Neural cell (in vitro differentiated cells): ENCODE results near the gene GRHL1. TPM values are rescaled to one million over a fixed set of nuclear protein-coding genes. Genes with fewer than 3 reads are reported as not detected.
A peak's percentile ranks its signal among the peaks of the same experiment; 100 is the strongest.

Experiments used
- H2AFZ ChIP-seq: fragments of 200-600, 300-800 bp; sonication (generic), shearing (Covaris generic); 2 replicates; pipeline ENCODE4 v1.6.0; 2014; ENCODE audit warnings: low read depth, mild to moderate bottlenecking, antibody characterized with exemption, low read length, moderate library complexity
- H3F3A ChIP-seq: fragments of 200-600 bp; shearing (Covaris generic); 2 replicates; pipeline ENCODE4 v1.6.1; 2016; ENCODE audit warnings: mild to moderate bottlenecking, moderate library complexity, mixed read lengths, antibody characterized with exemption, low read length; ENCODE audit not compliant: insufficient read depth, poor library complexity, severe bottlenecking
- H3K27ac ChIP-seq: fragments of 200-600, 300-800 bp; sonication (generic), shearing (Covaris generic); 2 replicates; pipeline ENCODE4 v1.5.1; 2014; ENCODE audit warnings: mild to moderate bottlenecking, low read length, moderate library complexity
- H3K27me3 ChIP-seq: fragments of 300-800, 200-600 bp; sonication (generic), shearing (Covaris generic); 2 replicates; pipeline ENCODE4 v1.6.0; 2014; ENCODE audit warnings: mild to moderate bottlenecking, low read depth, low read length, moderate library complexity; ENCODE audit not compliant: insufficient read depth
- H3K36me3 ChIP-seq: fragments of 300-800, 200-600 bp; sonication (generic), shearing (Covaris generic); 2 replicates; pipeline ENCODE4 v1.5.1; 2014; ENCODE audit warnings: mild to moderate bottlenecking, antibody characterized with exemption, low read length, moderate library complexity; ENCODE audit not compliant: insufficient read depth
- H3K4me2 ChIP-seq: fragments of 300-800, 200-600 bp; sonication (generic), shearing (Covaris generic); 2 replicates; pipeline ENCODE4 v1.6.0; 2014; ENCODE audit warnings: mild to moderate bottlenecking, low read length
- H3K4me3 ChIP-seq: fragments of 300-800, 200-600 bp; sonication (generic), shearing (Covaris generic); 2 replicates; pipeline ENCODE4 v1.5.1; 2014; ENCODE audit warnings: mild to moderate bottlenecking, low read length, moderate library complexity
- H3K79me2 ChIP-seq: fragments of 200-600 bp; shearing (Covaris generic); replicated peaks from 2 replicates; pipeline ENCODE4 v1.6.0; 2014; ENCODE audit warnings: mild to moderate bottlenecking, low read length, moderate library complexity; ENCODE audit not compliant: insufficient read depth
- H3K9ac ChIP-seq: fragments of 300-800, 200-600 bp; sonication (generic), shearing (Covaris generic); 2 replicates; pipeline ENCODE4 v1.6.1; 2016; ENCODE audit warnings: mild to moderate bottlenecking, low read length, mixed read lengths
- H3K9me2 ChIP-seq: fragments of 200-600 bp; shearing (Covaris generic); 2 replicates; pipeline ENCODE4 v1.6.1; 2016; ENCODE audit warnings: mild to moderate bottlenecking, low read length, mixed read lengths; ENCODE audit not compliant: insufficient read depth
- H3K9me3 ChIP-seq: fragments of 200-600, 300-800 bp; sonication (generic), shearing (Covaris generic); 2 replicates; pipeline ENCODE4 v1.6.1; 2016; ENCODE audit warnings: mild to moderate bottlenecking, mixed run types, low read length, moderate library complexity, mixed read lengths
- H4K20me1 ChIP-seq: fragments of 200-600 bp; shearing (Covaris generic); 2 replicates; pipeline ENCODE4 v1.6.1; 2016; ENCODE audit warnings: mild to moderate bottlenecking, mixed run types; ENCODE audit not compliant: insufficient read depth
- EZH2 ChIP-seq: fragments of 200-600, 300-800 bp; shearing (Covaris generic), sonication (generic); IDR thresholded peaks from 2 replicates; pipeline ENCODE4 v1.6.1; 2014; ENCODE audit warnings: antibody characterized with exemption, low read length, borderline replicate concordance, mild to moderate bottlenecking; ENCODE audit not compliant: insufficient read depth, poor library complexity, severe bottlenecking
- MXI1 ChIP-seq: fragments of 450-650 bp; conservative IDR thresholded peaks from 2 replicates; pipeline ENCODE4 v1.6.1; 2014; ENCODE audit warnings: antibody characterized with exemption, mild to moderate bottlenecking; ENCODE audit not compliant: poor library complexity, severe bottlenecking
- polyA plus RNA-seq: library from polyadenylated mRNA; depleted of rRNA; stranded (reverse); fragments of >200 nt; gene quantifications from 2 replicates; pipeline ENCODE4 v1.2.3, GENCODE V29; 2014
- TF ChIP-seq, protein P1 (sequence below): IDR thresholded peaks from 2 replicates; pipeline ENCODE4 v1.6.1; 2012; ENCODE audit warnings: borderline replicate concordance
- TF ChIP-seq, protein P2 (sequence below): fragments of 450-650 bp; IDR thresholded peaks from 2 replicates; pipeline ENCODE4 v1.5.1; 2014; ENCODE audit warnings: antibody characterized with exemption, mild to moderate bottlenecking, moderate library complexity; ENCODE audit not compliant: poor library complexity, severe bottlenecking

The GRHL1 gene
- polyA plus RNA-seq, 1 donor from 2014 or later = 26.3 TPM

DNA sequence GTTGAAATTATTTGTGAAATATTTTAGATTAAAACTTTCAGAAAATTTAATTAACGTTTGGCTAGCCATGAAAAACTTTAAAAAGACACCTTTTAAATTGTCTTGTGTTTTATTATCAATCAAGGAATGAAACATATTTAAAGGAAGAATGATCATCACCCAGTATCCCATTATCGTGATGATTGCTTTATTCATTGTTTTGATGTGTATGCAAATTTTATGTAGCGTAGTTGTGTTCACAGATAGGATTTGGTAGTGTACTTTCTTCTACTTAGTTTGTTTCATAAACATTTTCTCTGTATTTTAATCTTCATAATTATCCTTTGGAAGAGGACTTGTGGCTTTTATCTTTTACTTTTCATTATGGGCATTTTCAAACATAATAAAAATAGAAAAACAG, 7.8 kb downstream of the GRHL1 start:
- Histone ChIP-seq H2AFZ (no peak overlapping the region), H3K36me3 (peaks cover 10% of the 10 kb centered on the region), H3K4me3 (no peak overlapping the region), H3K9me2 (no peaks in the 10 kb centered on the region), H3K9me3 (no peaks in the 10 kb centered on the region), H3K27ac (no peak overlapping the region), H3K79me2 (no peaks in the 10 kb centered on the region), H3K4me2 (no peak overlapping the region), H3K27me3 (no peaks in the 10 kb centered on the region), H3K9ac (no peak overlapping the region), H4K20me1 (no peaks in the 10 kb centered on the region), H3F3A (no peaks in the 10 kb centered on the region)
- TF ChIP-seq, protein P1, sequence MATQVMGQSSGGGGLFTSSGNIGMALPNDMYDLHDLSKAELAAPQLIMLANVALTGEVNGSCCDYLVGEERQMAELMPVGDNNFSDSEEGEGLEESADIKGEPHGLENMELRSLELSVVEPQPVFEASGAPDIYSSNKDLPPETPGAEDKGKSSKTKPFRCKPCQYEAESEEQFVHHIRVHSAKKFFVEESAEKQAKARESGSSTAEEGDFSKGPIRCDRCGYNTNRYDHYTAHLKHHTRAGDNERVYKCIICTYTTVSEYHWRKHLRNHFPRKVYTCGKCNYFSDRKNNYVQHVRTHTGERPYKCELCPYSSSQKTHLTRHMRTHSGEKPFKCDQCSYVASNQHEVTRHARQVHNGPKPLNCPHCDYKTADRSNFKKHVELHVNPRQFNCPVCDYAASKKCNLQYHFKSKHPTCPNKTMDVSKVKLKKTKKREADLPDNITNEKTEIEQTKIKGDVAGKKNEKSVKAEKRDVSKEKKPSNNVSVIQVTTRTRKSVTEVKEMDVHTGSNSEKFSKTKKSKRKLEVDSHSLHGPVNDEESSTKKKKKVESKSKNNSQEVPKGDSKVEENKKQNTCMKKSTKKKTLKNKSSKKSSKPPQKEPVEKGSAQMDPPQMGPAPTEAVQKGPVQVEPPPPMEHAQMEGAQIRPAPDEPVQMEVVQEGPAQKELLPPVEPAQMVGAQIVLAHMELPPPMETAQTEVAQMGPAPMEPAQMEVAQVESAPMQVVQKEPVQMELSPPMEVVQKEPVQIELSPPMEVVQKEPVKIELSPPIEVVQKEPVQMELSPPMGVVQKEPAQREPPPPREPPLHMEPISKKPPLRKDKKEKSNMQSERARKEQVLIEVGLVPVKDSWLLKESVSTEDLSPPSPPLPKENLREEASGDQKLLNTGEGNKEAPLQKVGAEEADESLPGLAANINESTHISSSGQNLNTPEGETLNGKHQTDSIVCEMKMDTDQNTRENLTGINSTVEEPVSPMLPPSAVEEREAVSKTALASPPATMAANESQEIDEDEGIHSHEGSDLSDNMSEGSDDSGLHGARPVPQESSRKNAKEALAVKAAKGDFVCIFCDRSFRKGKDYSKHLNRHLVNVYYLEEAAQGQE = no peak

DNA sequence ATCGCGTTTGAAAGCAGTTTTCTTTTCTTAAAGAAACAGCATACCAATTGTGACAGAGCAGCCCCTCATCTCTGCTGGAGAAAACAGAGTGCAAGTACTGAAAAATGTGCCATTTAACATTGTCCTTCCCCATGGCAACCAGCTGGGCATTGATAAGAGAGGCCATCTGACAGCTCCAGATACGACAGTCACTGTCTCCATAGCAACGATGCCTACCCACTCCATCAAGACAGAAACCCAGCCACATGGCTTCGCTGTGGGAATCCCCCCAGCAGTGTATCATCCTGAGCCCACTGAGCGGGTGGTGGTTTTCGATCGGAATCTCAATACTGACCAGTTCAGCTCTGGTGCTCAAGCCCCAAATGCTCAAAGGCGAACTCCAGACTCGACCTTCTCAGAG, 9.5 kb downstream of the GRHL1 start:
- H3K27me3 ChIP-seq = no peaks in the 10 kb centered on the region
- H3K27ac ChIP-seq = no peak overlapping the region
- peak; percentile 59 for TF ChIP-seq MXI1
- TF ChIP-seq, protein P1 = no peak
- TF ChIP-seq, protein P2, sequence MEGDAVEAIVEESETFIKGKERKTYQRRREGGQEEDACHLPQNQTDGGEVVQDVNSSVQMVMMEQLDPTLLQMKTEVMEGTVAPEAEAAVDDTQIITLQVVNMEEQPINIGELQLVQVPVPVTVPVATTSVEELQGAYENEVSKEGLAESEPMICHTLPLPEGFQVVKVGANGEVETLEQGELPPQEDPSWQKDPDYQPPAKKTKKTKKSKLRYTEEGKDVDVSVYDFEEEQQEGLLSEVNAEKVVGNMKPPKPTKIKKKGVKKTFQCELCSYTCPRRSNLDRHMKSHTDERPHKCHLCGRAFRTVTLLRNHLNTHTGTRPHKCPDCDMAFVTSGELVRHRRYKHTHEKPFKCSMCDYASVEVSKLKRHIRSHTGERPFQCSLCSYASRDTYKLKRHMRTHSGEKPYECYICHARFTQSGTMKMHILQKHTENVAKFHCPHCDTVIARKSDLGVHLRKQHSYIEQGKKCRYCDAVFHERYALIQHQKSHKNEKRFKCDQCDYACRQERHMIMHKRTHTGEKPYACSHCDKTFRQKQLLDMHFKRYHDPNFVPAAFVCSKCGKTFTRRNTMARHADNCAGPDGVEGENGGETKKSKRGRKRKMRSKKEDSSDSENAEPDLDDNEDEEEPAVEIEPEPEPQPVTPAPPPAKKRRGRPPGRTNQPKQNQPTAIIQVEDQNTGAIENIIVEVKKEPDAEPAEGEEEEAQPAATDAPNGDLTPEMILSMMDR = no peak
- no peak for TF ChIP-seq EZH2
- H3K36me3 ChIP-seq = peaks cover 16% of the 10 kb centered on the region
- peak overlapping the region; percentile 4 for H3K4me3 ChIP-seq
- no peaks in the 10 kb centered on the region for H3F3A ChIP-seq
- no peaks in the 10 kb centered on the region for H3K9me2 ChIP-seq
- no peak overlapping the region for H3K9ac ChIP-seq
- no peak overlapping the region for H3K4me2 ChIP-seq
- H2AFZ ChIP-seq = no peak overlapping the region
- H3K9me3 ChIP-seq = no peaks in the 10 kb centered on the region
- no peaks in the 10 kb centered on the region for H3K79me2 ChIP-seq
- no peaks in the 10 kb centered on the region for H4K20me1 ChIP-seq
